Stomach (tissue), 4 donors: ENCODE data around the gene TNS2.

ENCODE experiments used
- POLR2A ChIP-seq, 4 donors: fragments of 450-650 bp; IDR thresholded peaks; one replicate each; pipeline ENCODE4 v1.6.1; 2016; ENCODE audit warnings: antibody characterized with exemption in 4 of 4, control low read depth in 2 of 4, mild to moderate bottlenecking in 1 of 4, moderate library complexity in 1 of 4
- POLR2AphosphoS5 ChIP-seq, 3 donors: sonication (generic); formaldehyde crosslinking; IDR thresholded peaks; one replicate each; pipeline ENCODE4 v1.6.1; 2016; ENCODE audit warnings: antibody characterized with exemption in 3 of 3

- TF ChIP-seq POLR2A (IDR thresholded peaks at IDR 0.05) (peak in 1 of 4 donors; percentile 8), POLR2AphosphoS5 (IDR thresholded peaks at IDR 0.05) (peak; percentile 31 to 68 (median 64))
Observed at GRCh38 chr12:53049571-53050318, at the start of gene TNS2.
